Measurements from ENCODE around the gene RABEP2.
"Not testable (repeated sequence)": the region's sequence is repeated elsewhere in the genome, so short reads cannot be mapped to it uniquely, and the experiment has no call there.

The RABEP2 gene

GRCh38 chr16:28879261-28879840 lies 45.7 kb downstream of the RABEP2 start:
- no peak for DNase-seq (ENCODE audit: low read depth, low spot score)

GRCh38 chr16:28878083-28878926 lies 46.7 kb downstream of the RABEP2 start, which contains the start of gene ATP2A1:
ATP2A1 (plus strand) TSS chr16:28878488; CDS start chr16:28878672, 184 bp downstream.
- DNase-seq (ENCODE audit: low read depth, low spot score), result no peak

- no peak for DNase-seq (ENCODE audit: low read depth, low spot score)
Measured at GRCh38 chr16:28877655-28878000, 47.4 kb downstream of the RABEP2 start.

GRCh38 chr16:28876973-28877654 lies 47.9 kb downstream of the RABEP2 start:
- no peak for DNase-seq (ENCODE audit: low read depth, low spot score)

- no peak for DNase-seq (ENCODE audit: low read depth, low spot score)
Measured at GRCh38 chr16:28876019-28876659, 48.9 kb downstream of the RABEP2 start.

DNA sequence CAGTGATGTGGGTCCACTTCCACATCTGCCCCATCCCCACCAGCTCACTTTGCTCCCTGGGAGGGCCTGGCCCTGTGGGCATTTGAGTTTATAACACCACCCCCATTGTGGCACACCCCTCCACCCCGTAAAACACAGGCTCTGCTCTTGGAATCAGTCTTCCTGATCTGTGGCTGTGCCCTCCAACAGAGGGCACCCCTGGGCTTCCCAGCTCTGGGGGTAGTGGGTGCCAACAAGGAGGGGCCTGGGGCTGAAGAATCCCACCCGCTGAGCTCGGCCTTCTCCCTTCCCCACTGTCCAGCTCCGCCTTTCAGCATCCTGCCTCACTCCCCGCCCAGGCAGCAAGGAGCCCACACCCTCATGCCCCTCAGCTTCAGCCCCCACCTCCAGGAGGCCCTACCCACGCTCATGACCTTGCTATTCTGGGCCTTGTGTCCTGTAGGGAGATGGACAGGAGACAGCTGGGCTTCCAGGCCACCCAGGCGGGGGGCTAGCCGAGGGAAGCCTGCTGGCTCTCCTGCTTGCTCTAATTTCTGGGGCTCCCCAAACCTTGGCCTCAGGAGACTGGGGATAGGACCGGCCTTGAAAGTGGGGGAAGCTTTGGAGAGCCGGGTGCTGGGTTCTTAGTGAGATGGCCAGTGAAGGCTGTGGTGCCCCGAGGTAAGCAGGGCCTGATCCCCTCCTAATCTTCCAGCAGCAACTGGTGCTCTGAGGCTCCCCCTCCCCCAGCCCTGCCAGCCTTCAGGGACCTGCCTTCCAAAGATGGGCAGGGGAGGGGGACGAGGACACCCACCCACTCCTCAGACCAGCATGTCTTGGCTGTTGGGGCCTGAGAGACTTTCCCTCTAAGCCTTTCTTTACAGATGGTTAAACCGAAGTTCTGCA lies 49.7 kb downstream of the RABEP2 start:
- no peak for DNase-seq (ENCODE audit: low read depth, low spot score)

DNA sequence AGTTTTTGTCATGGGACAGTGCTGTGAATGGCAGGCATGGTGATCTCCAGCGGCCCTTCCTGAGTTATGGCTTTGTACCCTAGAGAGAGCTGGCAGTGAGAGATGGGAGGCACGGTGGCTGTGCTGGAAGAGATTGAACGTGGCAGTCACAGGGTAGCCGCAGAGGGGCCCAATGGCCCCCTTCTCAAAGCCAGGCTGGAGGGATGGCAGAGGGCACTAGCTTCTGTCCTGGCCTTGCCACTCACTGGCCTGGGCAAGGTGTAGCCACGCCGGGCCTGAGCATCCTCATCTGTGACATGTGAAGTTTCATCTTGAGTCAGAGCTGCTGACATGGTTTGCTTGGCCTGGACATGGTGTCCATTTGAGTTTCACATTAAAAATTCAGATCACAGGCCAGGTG lies 50.6 kb downstream of the RABEP2 start:
- DNase-seq (ENCODE audit: low read depth, low spot score), result no peak

DNA sequence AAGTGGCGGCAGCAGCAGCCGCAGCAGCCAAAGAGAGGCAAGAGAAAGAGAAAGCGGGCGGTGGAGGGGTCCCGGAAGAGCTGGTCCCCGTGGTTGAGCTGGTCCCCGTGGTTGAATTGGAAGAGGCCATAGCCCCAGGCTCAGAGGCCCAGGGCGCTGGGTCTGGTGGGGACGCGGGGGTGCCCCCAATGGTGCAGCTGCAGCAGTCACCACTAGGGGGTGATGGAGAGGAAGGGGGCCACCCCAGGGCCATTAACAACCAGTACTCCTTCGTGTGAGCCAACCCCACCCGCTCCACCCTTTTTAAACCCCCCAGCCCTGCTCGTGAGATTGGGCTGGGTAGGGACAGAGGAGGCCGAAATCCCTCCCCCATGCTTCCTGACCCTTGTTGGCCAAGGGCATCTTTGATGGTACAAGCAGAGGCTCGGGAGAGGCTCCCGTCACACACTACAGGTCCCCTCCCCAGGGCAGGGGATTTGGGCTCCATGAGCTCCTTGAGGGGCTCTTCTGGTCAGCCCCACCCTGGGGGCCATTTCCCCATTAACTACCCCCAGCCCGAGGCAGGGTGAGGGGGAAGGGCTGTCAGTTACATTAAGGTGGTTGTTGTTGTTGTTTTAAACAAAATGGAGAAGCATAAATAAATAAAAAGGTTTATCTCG lies 51.4 kb downstream of the RABEP2 start:
- no peak for DNase-seq (ENCODE audit: low read depth, low spot score)

DNA sequence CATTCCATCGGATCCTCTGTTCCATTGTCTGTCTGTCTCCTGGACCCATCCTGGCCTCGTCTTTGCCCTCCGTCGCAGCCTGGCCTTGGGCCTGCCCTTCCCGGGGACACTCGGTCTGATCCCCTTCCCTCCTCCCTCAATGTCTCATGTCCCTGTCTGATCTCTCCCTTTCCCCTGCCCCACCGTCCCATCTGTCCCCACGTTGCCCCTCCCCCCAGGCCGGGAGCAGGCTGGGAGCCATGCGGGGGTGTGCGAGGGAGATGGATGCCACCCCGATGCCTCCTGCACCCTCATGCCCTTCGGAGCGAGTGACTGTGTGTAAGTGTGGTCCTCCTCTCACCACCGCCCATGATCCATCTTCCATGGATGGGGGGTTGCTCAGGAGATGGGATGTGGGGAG lies 52.1 kb downstream of the RABEP2 start:
- DNase-seq (ENCODE audit: low read depth, low spot score), result no peak

DNA sequence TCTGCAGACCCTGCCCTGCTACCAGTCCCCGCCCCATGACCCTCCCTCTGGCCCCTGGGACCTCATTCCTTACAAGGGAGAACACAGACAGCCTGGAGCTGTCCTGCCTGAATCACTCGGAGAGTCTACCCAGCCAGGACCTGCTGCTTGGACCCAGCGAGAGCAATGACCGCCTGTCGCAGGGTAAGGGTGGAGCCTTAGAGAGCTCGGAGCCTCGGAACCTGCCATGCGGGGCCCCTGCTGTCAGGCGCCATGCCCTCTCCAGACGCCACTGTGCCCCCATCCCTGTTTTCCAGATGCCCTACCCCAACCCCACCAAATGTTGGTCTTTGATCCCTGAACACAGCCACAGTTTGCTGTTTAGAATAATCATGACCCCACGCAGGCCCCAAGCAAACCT lies 55.8 kb downstream of the RABEP2 start:
- no peak for DNase-seq (ENCODE audit: low read depth, low spot score)

DNA sequence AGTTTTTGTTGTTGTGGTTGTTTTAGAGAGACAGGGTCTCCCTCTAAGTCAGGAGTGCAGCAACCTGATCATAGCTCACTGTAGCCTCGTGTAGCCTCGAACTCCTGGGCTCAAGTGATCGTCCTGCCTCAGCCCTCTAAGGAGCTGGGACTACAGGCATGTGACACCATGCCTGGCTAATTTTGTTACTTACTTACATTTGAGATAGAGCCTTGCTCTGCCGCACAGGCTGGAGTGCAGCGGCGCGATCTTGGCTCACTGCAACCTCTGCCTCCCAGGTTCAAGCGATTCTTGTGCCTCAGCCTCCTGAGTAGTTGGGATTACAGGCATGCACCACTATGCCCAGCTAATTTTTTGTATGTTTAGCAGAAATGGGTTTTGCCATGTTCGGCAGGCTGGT lies 57.4 kb downstream of the RABEP2 start:
- DNase-seq (ENCODE audit: low read depth, low spot score), result not testable (repeated sequence)

DNA sequence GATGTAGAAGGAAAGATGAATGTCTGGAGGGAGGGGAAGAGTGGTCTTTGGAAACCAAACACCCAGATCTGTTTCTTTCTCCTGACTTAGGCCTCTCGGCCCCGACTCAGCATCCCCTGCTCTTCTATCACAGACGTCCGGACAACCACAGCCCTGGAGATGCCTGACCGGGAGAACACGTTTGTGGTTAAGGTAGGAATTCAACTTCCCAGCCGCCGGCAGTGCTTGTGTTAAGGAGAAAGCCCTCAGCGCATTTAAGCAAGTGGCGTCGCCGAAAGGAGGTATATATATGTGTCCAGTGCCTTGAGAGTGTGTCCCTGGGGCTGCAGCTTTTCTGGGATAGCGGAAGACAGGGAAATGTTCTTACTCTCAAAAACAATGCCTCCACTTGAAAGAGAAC lies 57.8 kb downstream of the RABEP2 start:
- DNase-seq (ENCODE audit: low read depth, low spot score), result no peak

DNA sequence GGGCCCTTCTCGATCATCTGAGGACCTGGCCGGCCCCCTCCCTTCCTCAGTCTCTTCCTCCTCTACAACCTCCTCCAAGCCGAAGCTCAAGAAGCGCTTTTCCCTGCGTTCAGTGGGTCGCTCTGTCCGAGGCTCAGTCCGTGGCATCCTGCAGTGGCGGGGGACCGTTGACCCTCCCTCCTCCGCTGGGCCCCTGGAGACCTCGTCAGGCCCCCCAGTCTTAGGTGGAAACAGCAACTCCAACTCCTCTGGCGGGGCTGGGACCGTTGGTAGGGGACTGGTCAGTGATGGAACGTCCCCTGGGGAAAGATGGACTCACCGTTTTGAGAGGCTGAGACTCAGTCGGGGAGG lies 58.6 kb downstream of the RABEP2 start:
- no peak for DNase-seq (ENCODE audit: low read depth, low spot score)

GRCh38 chr16:28865722-28866453 lies 59.1 kb downstream of the RABEP2 start:
- DNase-seq (ENCODE audit: low read depth, low spot score), result no peak

DNA sequence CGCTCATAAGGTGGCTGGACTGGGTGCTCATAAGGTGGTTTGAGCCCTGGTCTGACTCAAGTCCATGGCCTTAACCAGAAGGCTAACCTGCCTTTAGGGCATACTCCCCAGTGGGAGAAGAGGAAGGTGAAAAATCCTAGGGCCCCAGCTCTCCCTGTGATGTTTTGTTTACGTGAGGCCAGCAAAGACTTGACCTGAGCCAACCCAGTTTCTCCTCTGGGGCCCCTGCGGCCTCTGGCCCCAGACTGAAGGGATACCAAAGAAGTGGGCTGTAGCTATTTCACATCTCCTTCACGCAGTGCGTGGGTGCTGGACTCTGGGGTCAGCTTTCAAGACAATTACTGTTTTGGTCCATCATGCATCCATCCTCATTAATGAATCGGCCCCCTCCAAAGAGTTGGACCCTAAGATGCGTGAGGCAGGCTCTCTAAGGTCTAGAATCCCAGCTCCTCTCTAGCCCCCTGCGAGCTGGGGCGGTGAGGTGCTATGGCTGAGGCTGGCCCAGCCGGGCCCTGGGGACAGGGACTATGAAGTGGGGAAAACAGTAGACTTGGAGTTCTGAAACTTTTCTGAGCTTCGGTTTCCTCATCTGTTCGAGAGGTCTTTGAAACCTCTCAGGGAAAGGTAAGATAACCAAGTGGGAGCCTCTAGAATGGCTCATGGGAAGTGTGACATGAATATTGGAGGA lies 59.9 kb downstream of the RABEP2 start:
- no peak for DNase-seq (ENCODE audit: low read depth, low spot score)

DNA sequence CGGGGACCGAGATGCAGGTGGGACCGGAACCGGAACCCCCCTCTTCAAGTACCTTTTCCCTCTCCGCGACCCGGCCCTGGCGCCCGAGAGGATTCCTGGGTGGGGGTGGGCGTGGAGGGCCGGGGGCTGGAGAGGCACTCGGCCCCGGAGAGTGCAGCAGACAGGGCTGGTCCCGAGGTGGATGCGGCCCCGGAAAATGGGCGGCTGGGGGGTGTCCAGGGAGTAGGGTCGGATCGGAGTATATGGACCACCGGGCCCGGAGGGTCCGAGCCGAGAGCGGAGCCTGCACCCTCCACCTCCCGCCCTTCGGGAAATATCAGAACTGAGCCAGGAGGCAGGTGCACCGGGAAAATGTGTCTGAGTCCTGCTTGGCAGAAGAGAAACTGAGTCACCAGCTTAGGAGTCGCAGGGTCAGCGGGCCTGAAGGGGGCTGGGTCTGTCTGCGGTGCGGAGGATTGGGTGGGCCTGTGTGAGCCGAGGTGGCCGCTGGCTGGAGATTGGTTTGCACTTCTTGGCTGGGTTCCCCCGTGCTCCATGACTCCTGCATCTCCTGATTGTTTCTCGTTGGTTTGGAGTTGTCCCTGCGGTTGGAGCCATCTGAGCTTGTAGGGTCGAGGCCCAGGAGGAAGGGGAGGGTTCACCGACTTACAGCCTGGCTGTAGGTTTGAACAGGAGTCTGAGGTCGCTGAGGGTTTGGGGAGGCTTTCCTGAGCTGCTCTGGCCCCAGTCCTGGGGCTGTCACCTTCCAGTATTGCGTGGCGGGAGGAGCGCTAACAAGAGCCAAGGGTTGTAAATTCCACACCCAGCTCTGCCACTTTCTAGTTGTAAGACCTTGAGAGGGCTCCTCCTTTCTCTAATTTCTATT lies 60.9 kb downstream of the RABEP2 start:
- no peak for DNase-seq (ENCODE audit: low read depth, low spot score)

GRCh38 chr16:28859326-28859725 lies 65.7 kb downstream of the RABEP2 start:
- DNase-seq (ENCODE audit: low read depth, low spot score), result no peak

DNA sequence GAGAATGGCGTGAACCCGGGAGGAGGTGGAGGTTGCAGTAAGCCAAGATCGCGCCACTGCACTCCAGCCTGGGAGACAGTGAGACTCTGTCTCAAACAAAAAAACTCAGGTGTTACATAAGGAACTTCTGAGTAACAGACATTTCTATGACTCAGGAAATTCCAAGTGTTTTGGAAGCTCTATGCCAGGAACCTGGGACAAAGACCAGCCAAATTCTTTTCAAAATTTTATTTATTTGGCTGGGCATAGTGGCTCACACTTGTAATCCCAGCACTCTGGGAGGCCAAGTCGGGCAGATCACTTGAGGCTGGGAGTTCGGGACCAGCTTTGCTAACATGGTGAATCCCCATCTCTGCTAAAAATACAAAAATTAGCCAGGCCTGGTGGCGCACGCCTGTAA lies 66.6 kb downstream of the RABEP2 start:
- no peak for DNase-seq (ENCODE audit: low read depth, low spot score)
